Ishikawa (cell line): Measurements from ENCODE around the gene SRGAP1.

Experiments
- CEBPB ChIP-seq: IDR thresholded peaks from 2 replicates; pipeline ENCODE4 v1.6.1; 2012
- CREB1 ChIP-seq: IDR thresholded peaks from 2 replicates; pipeline ENCODE4 v1.6.1; 2012; ENCODE audit warnings: low read depth
- EGR1 ChIP-seq: IDR thresholded peaks from 2 replicates; pipeline ENCODE4 v1.6.1; 2012
- EP300 ChIP-seq: IDR thresholded peaks from 2 replicates; pipeline ENCODE4 v1.6.1; 2012; ENCODE audit warnings: borderline replicate concordance
- FOXM1 ChIP-seq: IDR thresholded peaks from 2 replicates; pipeline ENCODE4 v1.6.1; 2012; ENCODE audit warnings: low read depth, borderline replicate concordance
- NFIC ChIP-seq: IDR thresholded peaks from 2 replicates; pipeline ENCODE4 v1.6.1; 2012
- RAD21 ChIP-seq: IDR thresholded peaks from 2 replicates; pipeline ENCODE4 v1.6.1; 2012; ENCODE audit warnings: low read depth
- TAF1 ChIP-seq: IDR thresholded peaks from 2 replicates; pipeline ENCODE4 v1.6.1; 2012; ENCODE audit warnings: low read depth, mild to moderate bottlenecking
- TCF12 ChIP-seq: IDR thresholded peaks from 2 replicates; pipeline ENCODE4 v1.6.1; 2012; ENCODE audit warnings: low read depth
- TEAD4 ChIP-seq: IDR thresholded peaks from 2 replicates; pipeline ENCODE4 v1.6.1; 2012
- YY1 ChIP-seq: IDR thresholded peaks from 2 replicates; pipeline ENCODE4 v1.6.1; 2012; ENCODE audit warnings: low read depth
- ZBTB7A ChIP-seq: IDR thresholded peaks from 2 replicates; pipeline ENCODE4 v1.6.1; 2012; ENCODE audit warnings: low read depth
- TF ChIP-seq, protein P1 (sequence below): IDR thresholded peaks from 2 replicates; pipeline ENCODE4 v1.6.1; 2012
- TF ChIP-seq, protein P2 (sequence below): IDR thresholded peaks from 2 replicates; pipeline ENCODE4 v1.6.1; 2012
- TF ChIP-seq, protein P3 (sequence below): IDR thresholded peaks from 2 replicates; pipeline ENCODE4 v1.6.1; 2012; ENCODE audit warnings: low read depth, mild to moderate bottlenecking

Gene SRGAP1

DNA sequence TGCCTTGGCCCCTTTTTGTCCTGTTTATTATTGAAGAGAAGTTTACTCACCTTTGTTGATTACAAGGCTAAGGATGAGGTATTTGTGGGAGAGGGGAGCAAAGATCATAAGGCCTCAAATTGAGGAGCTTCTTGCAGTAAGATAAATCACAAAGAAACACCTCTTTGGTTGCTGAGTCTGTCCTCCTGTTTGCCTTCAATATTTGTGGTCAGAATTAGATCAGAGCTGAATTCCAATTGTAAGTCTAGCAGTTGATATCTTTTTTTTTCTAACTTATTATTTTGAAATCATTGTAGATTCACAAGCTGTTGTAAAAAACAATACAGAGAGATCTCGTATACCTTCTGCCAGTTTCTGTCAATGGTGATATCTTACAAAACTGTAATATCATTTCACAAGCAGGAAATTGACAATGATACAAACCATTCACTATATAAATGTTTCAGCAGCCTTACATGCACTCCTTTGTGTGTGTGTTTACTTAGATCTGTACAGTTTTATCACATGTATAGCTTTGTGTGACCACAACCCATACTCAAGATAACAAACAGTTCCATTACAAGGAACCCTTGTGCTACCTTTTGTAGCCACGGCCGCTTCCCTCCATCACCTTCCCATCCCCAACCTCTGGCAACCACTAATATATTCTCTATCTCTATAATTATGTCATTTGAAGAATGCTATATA is 280.2 kb downstream of the SRGAP1 start:
- TF ChIP-seq NFIC, result no peak

DNA sequence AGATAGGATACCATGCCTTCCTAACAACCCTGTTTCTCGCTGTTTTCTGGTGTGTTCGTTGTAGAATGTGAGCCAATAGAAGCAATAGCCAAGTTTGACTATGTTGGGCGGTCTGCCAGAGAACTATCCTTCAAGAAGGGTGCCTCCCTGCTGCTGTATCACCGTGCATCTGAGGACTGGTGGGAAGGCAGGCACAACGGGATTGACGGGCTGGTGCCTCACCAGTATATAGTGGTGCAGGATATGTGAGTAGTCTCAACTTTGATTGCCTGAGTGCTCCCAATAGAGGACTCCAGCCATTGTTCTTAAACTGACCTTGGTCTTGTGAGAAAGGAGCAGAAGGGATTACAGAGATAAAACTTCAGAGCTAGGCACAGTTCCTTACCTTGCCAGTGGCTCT is 281.4 kb downstream of the SRGAP1 start:
- TF ChIP-seq YY1, result no peak
- TF ChIP-seq RAD21, result no peak
- no peak for TF ChIP-seq TCF12
- TF ChIP-seq CEBPB, result no peak
- TF ChIP-seq, protein P1, sequence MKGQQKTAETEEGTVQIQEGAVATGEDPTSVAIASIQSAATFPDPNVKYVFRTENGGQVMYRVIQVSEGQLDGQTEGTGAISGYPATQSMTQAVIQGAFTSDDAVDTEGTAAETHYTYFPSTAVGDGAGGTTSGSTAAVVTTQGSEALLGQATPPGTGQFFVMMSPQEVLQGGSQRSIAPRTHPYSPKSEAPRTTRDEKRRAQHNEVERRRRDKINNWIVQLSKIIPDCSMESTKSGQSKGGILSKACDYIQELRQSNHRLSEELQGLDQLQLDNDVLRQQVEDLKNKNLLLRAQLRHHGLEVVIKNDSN, result no peak
- no peak for TF ChIP-seq CREB1

DNA sequence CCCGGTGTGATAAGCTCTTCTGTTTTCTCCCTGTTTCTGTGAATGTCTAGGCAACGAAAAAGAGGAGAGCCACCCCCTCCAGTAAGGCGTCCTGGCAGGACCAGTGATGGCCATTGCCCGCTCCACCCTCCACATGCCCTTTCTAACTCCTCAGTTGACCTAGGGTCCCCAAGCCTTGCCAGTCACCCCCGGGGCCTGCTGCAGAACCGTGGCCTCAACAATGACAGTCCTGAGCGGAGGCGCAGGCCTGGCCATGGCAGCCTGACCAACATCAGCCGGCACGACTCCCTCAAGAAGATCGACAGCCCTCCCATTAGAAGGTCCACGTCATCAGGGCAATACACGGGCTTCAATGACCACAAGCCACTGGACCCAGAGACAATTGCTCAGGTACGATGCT is 283.3 kb downstream of the SRGAP1 start:
- TF ChIP-seq ZBTB7A (no peak), CEBPB (no peak), CREB1 (no peak)
- TF ChIP-seq, protein P2, sequence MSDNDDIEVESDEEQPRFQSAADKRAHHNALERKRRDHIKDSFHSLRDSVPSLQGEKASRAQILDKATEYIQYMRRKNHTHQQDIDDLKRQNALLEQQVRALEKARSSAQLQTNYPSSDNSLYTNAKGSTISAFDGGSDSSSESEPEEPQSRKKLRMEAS, result no peak

DNA sequence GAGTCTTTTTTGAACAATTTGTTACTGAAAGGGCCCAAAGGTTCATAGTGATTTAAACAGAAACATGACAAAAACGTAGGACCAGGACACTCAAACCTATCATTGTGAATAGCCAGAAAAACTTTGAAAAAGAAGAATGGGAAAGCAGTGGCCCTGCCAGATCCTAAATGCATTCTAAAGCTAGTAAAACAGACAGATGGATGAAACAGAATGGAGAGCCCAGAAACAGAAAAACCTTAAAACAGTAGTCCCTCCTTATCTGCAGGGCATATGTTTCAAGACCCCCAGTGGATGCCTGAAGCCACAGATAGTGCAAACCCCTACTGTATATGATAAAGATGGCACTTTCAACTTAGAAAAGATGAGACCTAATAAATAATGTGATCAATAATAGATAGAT is 283.9 kb downstream of the SRGAP1 start:
- TF ChIP-seq, protein P3, sequence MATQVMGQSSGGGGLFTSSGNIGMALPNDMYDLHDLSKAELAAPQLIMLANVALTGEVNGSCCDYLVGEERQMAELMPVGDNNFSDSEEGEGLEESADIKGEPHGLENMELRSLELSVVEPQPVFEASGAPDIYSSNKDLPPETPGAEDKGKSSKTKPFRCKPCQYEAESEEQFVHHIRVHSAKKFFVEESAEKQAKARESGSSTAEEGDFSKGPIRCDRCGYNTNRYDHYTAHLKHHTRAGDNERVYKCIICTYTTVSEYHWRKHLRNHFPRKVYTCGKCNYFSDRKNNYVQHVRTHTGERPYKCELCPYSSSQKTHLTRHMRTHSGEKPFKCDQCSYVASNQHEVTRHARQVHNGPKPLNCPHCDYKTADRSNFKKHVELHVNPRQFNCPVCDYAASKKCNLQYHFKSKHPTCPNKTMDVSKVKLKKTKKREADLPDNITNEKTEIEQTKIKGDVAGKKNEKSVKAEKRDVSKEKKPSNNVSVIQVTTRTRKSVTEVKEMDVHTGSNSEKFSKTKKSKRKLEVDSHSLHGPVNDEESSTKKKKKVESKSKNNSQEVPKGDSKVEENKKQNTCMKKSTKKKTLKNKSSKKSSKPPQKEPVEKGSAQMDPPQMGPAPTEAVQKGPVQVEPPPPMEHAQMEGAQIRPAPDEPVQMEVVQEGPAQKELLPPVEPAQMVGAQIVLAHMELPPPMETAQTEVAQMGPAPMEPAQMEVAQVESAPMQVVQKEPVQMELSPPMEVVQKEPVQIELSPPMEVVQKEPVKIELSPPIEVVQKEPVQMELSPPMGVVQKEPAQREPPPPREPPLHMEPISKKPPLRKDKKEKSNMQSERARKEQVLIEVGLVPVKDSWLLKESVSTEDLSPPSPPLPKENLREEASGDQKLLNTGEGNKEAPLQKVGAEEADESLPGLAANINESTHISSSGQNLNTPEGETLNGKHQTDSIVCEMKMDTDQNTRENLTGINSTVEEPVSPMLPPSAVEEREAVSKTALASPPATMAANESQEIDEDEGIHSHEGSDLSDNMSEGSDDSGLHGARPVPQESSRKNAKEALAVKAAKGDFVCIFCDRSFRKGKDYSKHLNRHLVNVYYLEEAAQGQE, result no peak
- no peak for TF ChIP-seq TEAD4
- TF ChIP-seq, protein P1, result no peak

DNA sequence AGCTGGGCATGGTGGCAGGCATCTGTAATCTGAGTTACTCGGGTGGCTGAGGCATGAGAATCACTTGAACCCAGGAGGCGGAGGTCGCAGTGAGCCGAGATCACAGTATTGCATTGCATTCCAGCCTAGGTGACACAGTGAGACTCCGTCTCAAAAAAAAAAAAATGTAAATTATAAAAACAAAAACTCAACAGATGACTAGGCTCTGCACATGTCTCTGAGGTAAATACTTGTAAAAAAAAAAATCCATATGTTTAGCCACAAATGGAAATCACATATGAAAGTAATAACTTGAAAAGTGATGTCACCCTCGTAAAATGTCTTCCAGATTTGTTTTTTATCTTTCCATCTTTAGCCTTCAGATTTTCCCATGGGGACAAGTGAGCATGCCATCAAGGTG is 292.6 kb downstream of the SRGAP1 start:
- TF ChIP-seq, protein P2, result no peak
- TF ChIP-seq EGR1 (no peak), FOXM1 (no peak)

DNA sequence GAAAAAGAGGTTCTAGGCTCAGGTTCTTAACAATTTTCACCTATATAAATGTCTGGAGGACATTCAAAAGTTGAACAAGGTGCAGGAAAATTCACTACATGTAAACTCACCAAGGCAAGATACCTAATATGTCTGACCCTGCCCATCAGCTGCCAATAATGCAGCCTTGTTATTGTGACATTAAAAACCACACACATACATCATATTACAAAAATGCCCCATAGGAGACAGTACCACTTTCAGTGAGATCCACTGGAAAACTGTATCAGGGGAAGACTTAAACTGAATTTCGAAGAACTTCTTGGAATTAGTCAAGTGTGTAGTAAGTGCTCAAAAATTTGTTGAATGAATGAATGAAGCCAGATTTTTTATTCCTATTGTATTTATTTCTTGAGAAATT is 294.5 kb downstream of the SRGAP1 start:
- TF ChIP-seq, protein P1, result no peak
- no peak for TF ChIP-seq TEAD4
- TF ChIP-seq, protein P2, result no peak
- TF ChIP-seq, protein P3, result no peak
- TF ChIP-seq NFIC, result no peak
- no peak for TF ChIP-seq CREB1
- TF ChIP-seq RAD21, result no peak
- TF ChIP-seq EGR1, result no peak
- TF ChIP-seq YY1, result no peak
- TF ChIP-seq CEBPB, result no peak
- TF ChIP-seq EP300, result no peak

DNA sequence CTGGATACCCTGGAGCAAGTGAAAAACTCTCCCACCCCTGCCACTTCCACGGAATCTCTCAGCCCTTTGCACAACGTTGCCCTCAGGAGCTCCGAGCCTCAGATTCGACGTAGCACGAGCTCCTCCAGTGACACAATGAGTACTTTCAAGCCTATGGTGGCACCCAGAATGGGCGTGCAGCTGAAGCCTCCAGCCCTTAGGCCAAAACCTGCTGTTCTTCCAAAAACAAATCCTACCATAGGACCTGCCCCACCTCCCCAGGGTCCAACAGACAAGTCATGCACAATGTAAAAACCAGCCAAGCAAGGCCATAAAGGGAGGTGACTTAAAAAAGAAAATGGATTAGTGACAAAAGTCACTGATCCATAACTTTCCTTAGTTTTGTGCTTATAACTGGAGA is 297.9 kb downstream of the SRGAP1 start:
- TF ChIP-seq TAF1, result no peak
- TF ChIP-seq CEBPB, result no peak
- 0 out of 2 replicates have a peak, but pooled peaks have one; percentile 51 for TF ChIP-seq YY1
- TF ChIP-seq ZBTB7A, result no peak
- TF ChIP-seq NFIC, result 0 out of 2 replicates have a peak, but pooled peaks have one; percentile 40
- TF ChIP-seq, protein P1, result no peak
- no peak for TF ChIP-seq CREB1
- TF ChIP-seq, protein P2, result peak; percentile 62
- no peak; the same call in 1 of the 2 replicates for TF ChIP-seq FOXM1
- TF ChIP-seq EGR1, result no peak
- TF ChIP-seq TEAD4, result no peak
- no peak for TF ChIP-seq TCF12
- TF ChIP-seq, protein P3, result no peak
- TF ChIP-seq EP300, result peak; percentile 21; the same call in 1 of the 2 replicates
- peak; percentile 38; the same call in 1 of the 2 replicates for TF ChIP-seq RAD21
